SK-N-SH treated with all-trans-retinoic acid at 6 μM for 48 hours (cell line): ENCODE results near the gene RSPH4A.

Experiments used
- ARNTL ChIP-seq: fragments of 450-650 bp; formaldehyde crosslinking; IDR thresholded peaks from 2 replicates; pipeline ENCODE4 v1.5.0; 2020; ENCODE audit warnings: low read depth, mild to moderate bottlenecking, moderate library complexity, borderline replicate concordance
- CREB5 ChIP-seq: fragments of 250-450 bp; sonication (Bioruptor Pico); IDR thresholded peaks from 2 replicates; pipeline ENCODE4 v1.5.1; 2020; ENCODE audit warnings: low read depth, mild to moderate bottlenecking, moderate library complexity
- CSDC2 ChIP-seq: fragments of 250-450 bp; sonication (Bioruptor Pico); IDR thresholded peaks from 2 replicates; pipeline ENCODE4 v1.5.0; 2020; ENCODE audit warnings: mild to moderate bottlenecking, moderate library complexity
- CSRNP3 ChIP-seq: fragments of 250-450 bp; sonication (Bioruptor Pico); IDR thresholded peaks from 2 replicates; pipeline ENCODE4 v1.5.1; 2021; ENCODE audit warnings: mild to moderate bottlenecking, moderate library complexity
- ISL1 ChIP-seq: fragments of 250-450 bp; sonication (Bioruptor Pico); IDR thresholded peaks from 2 replicates; pipeline ENCODE4 v2.1.2; 2022; ENCODE audit warnings: mild to moderate bottlenecking, moderate library complexity
- PATZ1 ChIP-seq: fragments of 250-450 bp; sonication (Bioruptor Pico); IDR thresholded peaks from 2 replicates; pipeline ENCODE4 v1.8.0; 2020; ENCODE audit warnings: mild to moderate bottlenecking, moderate library complexity, borderline replicate concordance
- TCF4 ChIP-seq: fragments of 250-450 bp; sonication (Bioruptor Pico); IDR thresholded peaks from 2 replicates; pipeline ENCODE4 v1.8.0; 2021; ENCODE audit warnings: mild to moderate bottlenecking, moderate library complexity, borderline replicate concordance
- ZC3H10 ChIP-seq: fragments of 250-450 bp; sonication (Bioruptor Pico); IDR thresholded peaks from 2 replicates; pipeline ENCODE4 v1.5.1; 2021; ENCODE audit warnings: mild to moderate bottlenecking, moderate library complexity
- ZFP30 ChIP-seq: fragments of 450-650 bp; formaldehyde crosslinking; IDR thresholded peaks from 2 replicates; pipeline ENCODE4 v1.5.0; 2022; ENCODE audit warnings: mild to moderate bottlenecking, moderate library complexity
- ZNF565 ChIP-seq: fragments of 450-650 bp; formaldehyde crosslinking; conservative IDR thresholded peaks from 2 replicates; pipeline ENCODE4 v1.5.0; 2020; ENCODE audit warnings: low read depth, mild to moderate bottlenecking, moderate library complexity
- ZNF8 ChIP-seq: fragments of 450-650 bp; formaldehyde crosslinking; IDR thresholded peaks from 2 replicates; pipeline ENCODE4 v1.5.0; 2020; ENCODE audit warnings: mild to moderate bottlenecking, moderate library complexity

GRCh38 chr6:116667623-116668022 lies 51.3 kb downstream of the RSPH4A start:
- TF ChIP-seq ARNTL (CRISPR knock-in tag), result no peak
- TF ChIP-seq ZC3H10 (CRISPR knock-in tag), result no peak
- no peak for TF ChIP-seq PATZ1
- no peak for TF ChIP-seq TCF4 (CRISPR knock-in tag)
- no peak for TF ChIP-seq ZNF8 (CRISPR knock-in tag)
- no peak for TF ChIP-seq ISL1 (CRISPR knock-in tag)
- no peak for TF ChIP-seq CSDC2 (CRISPR knock-in tag)
- no peak for TF ChIP-seq ZFP30 (CRISPR knock-in tag)
- no peak for TF ChIP-seq ZNF565
- TF ChIP-seq CSRNP3 (CRISPR knock-in tag), result no peak
- TF ChIP-seq CREB5 (CRISPR knock-in tag), result no peak
